K562 (cell line): ENCODE data around the gene AANAT. TPM values are rescaled to one million over a fixed set of nuclear protein-coding genes. Genes with fewer than 3 reads are reported as not detected.

Experiments used
- ATAC-seq: fragments of 200-7000 bp; cut with Tn5 transposase; 3 replicates; pipeline ENCODE4 v1.9.1; 2020; ENCODE audit warnings: moderate library complexity
- BruUV-seq: library from RNA; stranded (reverse); fragments of 400-500 nt; replicated peaks from 2 replicates; lab custom pipeline; 2021; lab: Mats Ljungman, UMichigan
- CTCF ChIA-PET: fragments of 300-600 bp; formaldehyde crosslinking; extraction: SDS; loops from one replicate; lab custom pipeline; 2021; ENCODE audit warnings: low intra/inter-chr PET ratio; lab: Yijun Ruan, JAX
- POLR2A ChIA-PET: fragments of 300-600, 350-650 bp; sonication (Branson Sonifier 250); formaldehyde crosslinking; extraction: SDS; loops from one replicate; lab custom pipeline; 2021; ENCODE audit warnings: antibody characterized with exemption, inconsistent platforms; lab: Yijun Ruan, JAX
- DNase-seq, 4 experiments: peaks; one replicate each; pipeline versions ENCODE4 v3.0.0 to v3.0.0-alpha.2; 2011 to 2018; ENCODE audit warnings: low spot score in 3 of 4, mixed read lengths in 3 of 4; ENCODE audit errors: extremely low read depth in 1 of 4
- FAIRE-seq: peaks from 2 replicates; lab custom pipeline; 2011; peaks lifted over from hg19 to GRCh38; lab: Jason Lieb, UNC
- H2AFZ ChIP-seq: 2 replicates; pipeline ENCODE4 v1.6.0; 2011; ENCODE audit warnings: low read depth, low read length, control low read depth, inconsistent platforms
- H3K27ac ChIP-seq: fragments of 200-600 bp; 3 replicates; pipeline ENCODE4 v1.8.0; 2011; ENCODE audit warnings: low read depth, mild to moderate bottlenecking, control low read depth, inconsistent platforms, low read length, moderate library complexity, mixed read lengths; ENCODE audit errors: extremely low read depth
- H3K27me3 ChIP-seq, 2 experiments: fragments of 300-600 bp in 1 of 2; 2 replicates in 1 of 2; 3 replicates in 1 of 2; pipeline versions ENCODE4 v1.6.0 to v1.8.0; 2011; ENCODE audit warnings: inconsistent platforms in 2 of 2, low read length in 2 of 2, mild to moderate bottlenecking in 1 of 2, mixed read lengths in 1 of 2, moderate library complexity in 1 of 2; ENCODE audit not compliant: control insufficient read depth in 2 of 2, insufficient read depth in 2 of 2
- H3K36me3 ChIP-seq: fragments of 300-600 bp; 3 replicates; pipeline ENCODE4 v1.8.0; 2011; ENCODE audit warnings: mild to moderate bottlenecking, low read length, inconsistent platforms; ENCODE audit not compliant: control insufficient read depth, insufficient read depth
- H3K4me1 ChIP-seq, 2 experiments: fragments of 200-600 bp in 1 of 2; replicated peaks in 1 of 2; 2 replicates in 1 of 2; 3 replicates in 1 of 2; pipeline versions ENCODE4 v1.5.1 to v1.8.0; 2011; ENCODE audit warnings: inconsistent platforms in 2 of 2, low read length in 2 of 2, mild to moderate bottlenecking in 1 of 2, mixed read lengths in 1 of 2, moderate library complexity in 1 of 2; ENCODE audit not compliant: control insufficient read depth in 2 of 2, insufficient read depth in 2 of 2
- H3K4me2 ChIP-seq: 2 replicates; pipeline ENCODE4 v1.6.1; 2011; ENCODE audit warnings: low read length, control low read depth, inconsistent platforms, mixed read lengths; ENCODE audit not compliant: insufficient read depth
- H3K4me3 ChIP-seq: fragments of 200-600 bp; sonication (generic), shearing (Covaris generic); 2 replicates; pipeline ENCODE4 v1.5.1; 2016; ENCODE audit warnings: control low read depth, inconsistent platforms
- H3K79me2 ChIP-seq: fragments of 200-600 bp; 3 replicates; pipeline ENCODE4 v1.8.0; 2011; ENCODE audit warnings: low read length, inconsistent platforms; ENCODE audit not compliant: control insufficient read depth, insufficient read depth
- H3K9ac ChIP-seq, 2 experiments: 2 replicates each; pipeline versions ENCODE4 v1.6.0 to v1.6.1; 2011; ENCODE audit warnings: low read depth in 2 of 2, low read length in 2 of 2, control low read depth in 1 of 2, inconsistent platforms in 1 of 2, mild to moderate bottlenecking in 1 of 2, mixed read lengths in 1 of 2; ENCODE audit not compliant: insufficient read depth in 1 of 2
- H3K9me1 ChIP-seq: one replicate; pipeline ENCODE4 v1.6.0; 2011; ENCODE audit warnings: inconsistent platforms, mild to moderate bottlenecking, low read length, moderate library complexity; ENCODE audit not compliant: control insufficient read depth, insufficient read depth
- H3K9me3 ChIP-seq: replicated peaks from 2 replicates; pipeline ENCODE4 v1.5.1; 2011; ENCODE audit warnings: low read depth, low read length, inconsistent platforms; ENCODE audit not compliant: control insufficient read depth, insufficient read depth
- H4K20me1 ChIP-seq: replicated peaks from 2 replicates; pipeline ENCODE4 v1.6.1; 2011; ENCODE audit warnings: low read length, inconsistent platforms, mixed read lengths; ENCODE audit not compliant: control insufficient read depth, insufficient read depth
- BCOR ChIP-seq: fragments of 450-650 bp; IDR thresholded peaks from 2 replicates; pipeline ENCODE4 v1.6.1; 2016
- CBFA2T3 ChIP-seq: fragments of 450-650 bp; IDR thresholded peaks from 2 replicates; pipeline ENCODE4 v1.6.1; 2017
- EGR1 ChIP-seq: fragments of 450-650 bp; conservative IDR thresholded peaks from 2 replicates; pipeline ENCODE4 v1.6.1; 2017; ENCODE audit warnings: mild to moderate bottlenecking
- HDAC2 ChIP-seq: fragments of 450-650 bp; IDR thresholded peaks from 2 replicates; pipeline ENCODE4 v1.6.1; 2016; ENCODE audit warnings: mild to moderate bottlenecking
- KDM1A ChIP-seq, 2 experiments: fragments of 450-650 bp; IDR thresholded peaks; 2 replicates each; pipeline ENCODE4 v1.6.1; 2016; ENCODE audit warnings: mild to moderate bottlenecking in 2 of 2
- PHF20 ChIP-seq: fragments of 450-650 bp; IDR thresholded peaks from 2 replicates; pipeline ENCODE4 v1.6.1; 2018; ENCODE audit not compliant: partially characterized antibody
- PTBP1 ChIP-seq: fragments of 200-400 bp; formaldehyde crosslinking; IDR thresholded peaks from 2 replicates; pipeline ENCODE4 v1.6.1; 2017; ENCODE audit warnings: low read depth, low read length
- RBM25 ChIP-seq: fragments of 200-400 bp; formaldehyde crosslinking; IDR thresholded peaks from 2 replicates; pipeline ENCODE4 v1.6.1; 2018; ENCODE audit warnings: low read length, low read depth, moderate library complexity; ENCODE audit not compliant: severe bottlenecking
- RCOR1 ChIP-seq, 2 experiments: IDR thresholded peaks; 2 replicates each; pipeline ENCODE4 v1.6.1; 2012; ENCODE audit warnings: low read depth in 2 of 2, low read length in 2 of 2, borderline replicate concordance in 1 of 2, improper control_type of control experiment in 1 of 2
- SMARCA5 ChIP-seq: fragments of 450-650 bp; IDR thresholded peaks from 2 replicates; pipeline ENCODE4 v1.6.1; 2016
- ZC3H8 ChIP-seq: fragments of 450-650 bp; IDR thresholded peaks from 2 replicates; pipeline ENCODE4 v1.6.1; 2017
- WGBS: fragments of 100-300 bp; shearing (Covaris generic); methylation state at CpG from one replicate; pipeline ENCODE4 v1.1.6; 2016; ENCODE audit warnings: low coverage, mixed read lengths; ENCODE audit not compliant: insufficient coverage; ENCODE audit errors: missing lambda C conversion rate; 5-methylcytosine and 5-hydroxymethylcytosine counted together
- in situ Hi-C: fragments of 300-500 bp; cut with MboI; formaldehyde crosslinking; loops from 4 replicates; pipeline ENCODE4 v1.15.0; 2018; ENCODE audit warnings: inconsistent platforms, mixed read lengths
- intact Hi-C: fragments of 100-400 bp; cut with micrococcal nuclease; formaldehyde crosslinking; loops from 2 replicates; pipeline ENCODE4 v1.14.2; 2022
- polyA plus RNA-seq, 8 experiments: library from polyadenylated mRNA; depleted of rRNA in 4 of 8; stranded (reverse) in 5 of 8; unstranded in 3 of 8; fragments of >200 nt; fragmentation: Nextera tagmentation in 2 of 8; fragmentation: Illumina TruSeq in 1 of 8; extraction: Ambion mirVana in 2 of 8; extraction: Trizol in 1 of 8; gene quantifications; 2 replicates each; pipeline versions ENCODE4 v1.2.1 to v1.2.3, GENCODE V29; 2011 to 2014; ENCODE audit warnings: inconsistent platforms in 1 of 8, missing spikeins in 1 of 8
- total RNA-seq, 7 experiments: library from RNA; depleted of rRNA in 6 of 7; stranded (reverse); fragments of >200 nt in 6 of 7; fragmentation: Illumina TruSeq in 2 of 7; extraction: Trizol in 2 of 7; gene quantifications; 2 replicates each; pipeline versions ENCODE4 v1.2.1 to v1.2.3, GENCODE V29; 2011 to 2021; ENCODE audit warnings: low replicate concordance in 1 of 7
- TF ChIP-seq, protein P1 (sequence below): fragments of 250-450 bp; sonication (Bioruptor Pico); IDR thresholded peaks from 2 replicates; pipeline ENCODE4 v1.8.0; 2021; ENCODE audit warnings: mild to moderate bottlenecking, moderate library complexity

Gene AANAT
- total and polyA plus RNA-seq, 9 of the 15 experiments (the other 6 are each of a cell fraction or from before 2014, with no cell fraction given): not detected

DNA sequence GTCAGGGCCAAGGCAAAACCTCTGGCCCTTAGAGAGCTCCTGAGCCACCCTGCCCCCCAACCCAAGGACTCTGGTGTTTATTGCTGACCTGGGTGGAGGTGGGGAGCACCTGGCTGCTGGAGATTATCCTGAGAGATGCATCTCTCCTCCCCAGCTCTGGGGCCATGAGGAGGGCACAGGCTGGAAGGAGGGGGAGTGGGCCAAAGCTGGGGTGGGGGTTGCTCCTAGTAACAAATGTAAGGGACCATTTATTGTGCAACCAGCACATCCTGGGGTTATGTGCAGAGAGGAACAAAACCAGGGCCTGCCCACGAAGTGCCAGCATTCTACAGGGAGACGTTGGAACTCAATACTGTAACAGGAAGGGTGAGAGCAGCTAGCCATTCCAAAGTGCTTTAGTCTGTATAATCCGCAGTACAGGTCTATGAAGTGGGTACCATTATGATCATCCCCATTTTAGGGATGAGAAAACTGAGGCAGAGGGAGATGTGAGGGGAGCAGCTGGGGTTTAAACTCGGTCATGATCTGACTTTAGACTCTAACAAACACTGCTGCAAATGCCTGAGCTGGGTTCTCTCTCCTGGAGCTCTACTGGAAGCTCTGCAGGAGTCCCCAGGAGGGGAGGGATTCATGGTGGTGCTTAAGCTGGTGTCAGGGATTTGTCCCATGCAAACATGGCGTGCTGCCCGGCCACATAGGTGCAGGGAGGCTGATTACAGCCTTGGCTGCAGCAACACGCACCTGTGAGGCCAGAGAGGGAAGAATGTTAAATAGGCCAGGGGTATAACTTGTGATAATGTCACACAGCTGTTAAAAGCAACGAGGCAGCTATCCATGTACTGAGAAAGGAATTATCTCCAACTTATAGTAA lies 35.2 kb downstream of the AANAT start:
- WGBS: 33% methylated on average over 8 of the region's 8 CpGs
- ChIA-PET POLR2A (interaction anchor here (0.6 to 1.5 kb wide), 4 partner anchors 9 to 12 kb away, joined by 3 to 7 read pairs (median 3); no protein-coding TSS in a partner anchor), CTCF (no interaction called here)
- H3K36me3 ChIP-seq: no peaks in the 10 kb centered on the region
- no peaks in the 10 kb centered on the region for H4K20me1 ChIP-seq
- BruUV-seq: no TSS peak
- H3K9me1 ChIP-seq: peaks cover 4% of the 10 kb centered on the region
- 0 out of 2 replicates have a peak, but pooled peaks have one; percentile 53 for TF ChIP-seq PTBP1
- TF ChIP-seq, protein P1, sequence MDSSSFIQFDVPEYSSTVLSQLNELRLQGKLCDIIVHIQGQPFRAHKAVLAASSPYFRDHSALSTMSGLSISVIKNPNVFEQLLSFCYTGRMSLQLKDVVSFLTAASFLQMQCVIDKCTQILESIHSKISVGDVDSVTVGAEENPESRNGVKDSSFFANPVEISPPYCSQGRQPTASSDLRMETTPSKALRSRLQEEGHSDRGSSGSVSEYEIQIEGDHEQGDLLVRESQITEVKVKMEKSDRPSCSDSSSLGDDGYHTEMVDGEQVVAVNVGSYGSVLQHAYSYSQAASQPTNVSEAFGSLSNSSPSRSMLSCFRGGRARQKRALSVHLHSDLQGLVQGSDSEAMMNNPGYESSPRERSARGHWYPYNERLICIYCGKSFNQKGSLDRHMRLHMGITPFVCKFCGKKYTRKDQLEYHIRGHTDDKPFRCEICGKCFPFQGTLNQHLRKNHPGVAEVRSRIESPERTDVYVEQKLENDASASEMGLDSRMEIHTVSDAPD (CRISPR knock-in tag): no peak
- peak; percentile 37 for TF ChIP-seq PHF20
- peak; percentile 92 for TF ChIP-seq BCOR
- peak; percentile 82 for TF ChIP-seq RBM25
- 0 out of 2 replicates have a peak, but pooled peaks have one; percentile 56 for TF ChIP-seq SMARCA5
- no peak for TF ChIP-seq EGR1
- no peak for TF ChIP-seq ZC3H8
- peak; percentile 65 to 81 for TF ChIP-seq KDM1A (IDR thresholded peaks at IDR 0.05)
- peak; percentile 38; the same call in 1 of the 2 replicates for TF ChIP-seq HDAC2
- TF ChIP-seq RCOR1 (IDR thresholded peaks at IDR 0.05; ENCODE audit: borderline replicate concordance in 1 of 2, low read depth in 2 of 2, low read length in 2 of 2): 0 out of 4 replicates have a peak, but pooled peaks of 1 of the 2 experiments have one; percentile 22
- TF ChIP-seq CBFA2T3: 0 out of 2 replicates have a peak, but pooled peaks have one; percentile 5
- intact Hi-C loops: no loop called here
- H3K9ac ChIP-seq: peak overlapping the region; percentile 21 to 77; a peak in 2 of 4 replicates
- H2AFZ ChIP-seq: peak overlapping the region; percentile 95
- H3K4me3 ChIP-seq: no peak overlapping the region
- no peaks in the 10 kb centered on the region for H3K79me2 ChIP-seq
- DNase-seq (no peak), FAIRE-seq (no peak), ATAC-seq (no peak)
- H3K27ac ChIP-seq: no peak overlapping the region
- no peak overlapping the region for H3K4me2 ChIP-seq
- H3K27me3 ChIP-seq: no peaks in the 10 kb centered on the region
- no peaks in the 10 kb centered on the region for H3K9me3 ChIP-seq
- in situ Hi-C loops: no loop called here
- H3K4me1 ChIP-seq: peaks cover 20 to 42% of the 10 kb centered on the region in 2 experiments; a peak in 4 of 5 replicates
